ENCODE measurements around the gene TNRC6B.

GRCh38 chr22:40367342-40367741, 189.6 kb downstream of the TNRC6B start:
- TF ChIP-seq CTCF (IDR thresholded peaks at IDR 0.05) (no peak), POLR2A (IDR thresholded peaks at IDR 0.05) (no peak)
